ENCODE data around the gene BMERB1.

GRCh38 chr16:15396948-15397594 is 37.3 kb upstream of the BMERB1 start:
- TF ChIP-seq CTCF (conservative IDR thresholded peaks at IDR 0.05; ENCODE audit: low read depth in 2 of 2), result no peak
- no peak for TF ChIP-seq EZH2phosphoT487 (IDR thresholded peaks at IDR 0.05; ENCODE audit: unreplicated experiment)
- TF ChIP-seq, protein P1, sequence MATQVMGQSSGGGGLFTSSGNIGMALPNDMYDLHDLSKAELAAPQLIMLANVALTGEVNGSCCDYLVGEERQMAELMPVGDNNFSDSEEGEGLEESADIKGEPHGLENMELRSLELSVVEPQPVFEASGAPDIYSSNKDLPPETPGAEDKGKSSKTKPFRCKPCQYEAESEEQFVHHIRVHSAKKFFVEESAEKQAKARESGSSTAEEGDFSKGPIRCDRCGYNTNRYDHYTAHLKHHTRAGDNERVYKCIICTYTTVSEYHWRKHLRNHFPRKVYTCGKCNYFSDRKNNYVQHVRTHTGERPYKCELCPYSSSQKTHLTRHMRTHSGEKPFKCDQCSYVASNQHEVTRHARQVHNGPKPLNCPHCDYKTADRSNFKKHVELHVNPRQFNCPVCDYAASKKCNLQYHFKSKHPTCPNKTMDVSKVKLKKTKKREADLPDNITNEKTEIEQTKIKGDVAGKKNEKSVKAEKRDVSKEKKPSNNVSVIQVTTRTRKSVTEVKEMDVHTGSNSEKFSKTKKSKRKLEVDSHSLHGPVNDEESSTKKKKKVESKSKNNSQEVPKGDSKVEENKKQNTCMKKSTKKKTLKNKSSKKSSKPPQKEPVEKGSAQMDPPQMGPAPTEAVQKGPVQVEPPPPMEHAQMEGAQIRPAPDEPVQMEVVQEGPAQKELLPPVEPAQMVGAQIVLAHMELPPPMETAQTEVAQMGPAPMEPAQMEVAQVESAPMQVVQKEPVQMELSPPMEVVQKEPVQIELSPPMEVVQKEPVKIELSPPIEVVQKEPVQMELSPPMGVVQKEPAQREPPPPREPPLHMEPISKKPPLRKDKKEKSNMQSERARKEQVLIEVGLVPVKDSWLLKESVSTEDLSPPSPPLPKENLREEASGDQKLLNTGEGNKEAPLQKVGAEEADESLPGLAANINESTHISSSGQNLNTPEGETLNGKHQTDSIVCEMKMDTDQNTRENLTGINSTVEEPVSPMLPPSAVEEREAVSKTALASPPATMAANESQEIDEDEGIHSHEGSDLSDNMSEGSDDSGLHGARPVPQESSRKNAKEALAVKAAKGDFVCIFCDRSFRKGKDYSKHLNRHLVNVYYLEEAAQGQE (IDR thresholded peaks at IDR 0.05; ENCODE audit: unreplicated experiment), result no peak
- TF ChIP-seq EZH2 (IDR thresholded peaks at IDR 0.05; ENCODE audit: low read depth, unreplicated experiment), result no peak
- no peak for TF ChIP-seq POLR2AphosphoS5 (IDR thresholded peaks at IDR 0.05; ENCODE audit: low read depth)
- no peak for TF ChIP-seq CREB1 (CRISPR knock-in tag; IDR thresholded peaks at IDR 0.05; ENCODE audit: low read depth)
- TF ChIP-seq JUNB (IDR thresholded peaks at IDR 0.05; ENCODE audit: unreplicated experiment), result no peak
- TF ChIP-seq NANOG (IDR thresholded peaks at IDR 0.05; ENCODE audit: borderline replicate concordance), result no peak
- no peak for TF ChIP-seq STAT1 (IDR thresholded peaks at IDR 0.05; ENCODE audit: unreplicated experiment)
- TF ChIP-seq ZNF331 (CRISPR knock-in tag; IDR thresholded peaks at IDR 0.05; ENCODE audit: low read depth), result no peak
- no peak for TF ChIP-seq ETS1 (IDR thresholded peaks at IDR 0.05)
- TF ChIP-seq ZNF114 (CRISPR knock-in tag; IDR thresholded peaks at IDR 0.05), result no peak
